Measurements from ENCODE around the gene CFAP74.
A peak's percentile ranks its signal among the peaks of the same experiment; 100 is the strongest.

Gene CFAP74

GRCh38 chr1:1929102-1929638 is 74.4 kb downstream of the CFAP74 start:
- no peak for DNase-seq (ENCODE audit: low spot score)

- DNase-seq (ENCODE audit: low spot score): no peak
Measured at GRCh38 chr1:1928231-1929101, 75.1 kb downstream of the CFAP74 start.

- no peak for DNase-seq (ENCODE audit: low spot score)
Measured at GRCh38 chr1:1927751-1928150, 75.8 kb downstream of the CFAP74 start.

- no peak for DNase-seq (ENCODE audit: low spot score)
Measured at GRCh38 chr1:1926886-1927660, 76.5 kb downstream of the CFAP74 start.

- DNase-seq (ENCODE audit: low spot score): no peak
Measured at GRCh38 chr1:1926346-1926811, 77.2 kb downstream of the CFAP74 start.

DNA sequence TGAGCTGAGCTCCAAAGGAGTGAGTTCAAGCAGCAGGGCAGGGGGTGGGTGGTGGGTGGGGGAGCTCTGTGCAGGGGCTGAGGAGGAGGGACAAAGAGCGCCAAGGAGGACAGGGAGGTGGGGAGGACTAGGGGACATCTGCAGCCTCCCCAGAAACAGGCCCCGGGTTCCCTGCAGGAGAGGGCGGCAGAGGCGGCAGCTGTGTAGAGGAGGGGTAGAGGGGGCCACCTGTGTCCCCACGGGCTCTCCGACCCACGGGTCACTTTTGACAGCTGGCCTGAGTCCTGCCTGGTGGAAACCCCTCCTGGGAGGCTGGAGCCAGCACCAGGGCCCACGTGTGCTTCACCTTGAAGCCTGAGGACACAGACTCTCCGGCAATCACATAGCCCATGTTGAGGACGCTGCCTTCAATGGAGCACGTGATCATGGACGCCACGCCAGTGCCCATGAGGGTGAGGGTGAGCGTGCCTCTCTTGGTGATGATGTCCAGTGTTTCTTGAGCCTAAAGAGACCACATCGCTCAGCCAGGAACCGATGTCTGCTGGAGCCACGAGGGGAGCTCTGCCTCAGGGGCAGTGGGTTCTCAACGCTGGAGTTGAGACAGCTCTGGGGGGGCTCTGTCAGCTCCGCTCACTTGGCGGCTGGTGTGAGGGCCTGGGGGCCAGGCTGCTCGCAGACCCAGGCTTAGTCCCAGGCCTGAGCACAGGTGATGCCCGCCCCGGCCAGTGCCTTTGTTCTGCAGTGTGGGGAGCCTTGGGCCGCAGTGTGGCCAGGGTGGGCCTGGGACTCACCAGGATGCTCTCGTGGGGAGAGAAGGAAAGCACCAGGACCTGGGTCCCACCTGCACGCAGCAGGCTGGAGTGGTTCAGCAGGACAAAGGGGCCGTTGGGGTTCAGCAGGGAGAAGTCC is 77.9 kb downstream of the CFAP74 start:
- no peak for DNase-seq (ENCODE audit: low spot score)

DNA sequence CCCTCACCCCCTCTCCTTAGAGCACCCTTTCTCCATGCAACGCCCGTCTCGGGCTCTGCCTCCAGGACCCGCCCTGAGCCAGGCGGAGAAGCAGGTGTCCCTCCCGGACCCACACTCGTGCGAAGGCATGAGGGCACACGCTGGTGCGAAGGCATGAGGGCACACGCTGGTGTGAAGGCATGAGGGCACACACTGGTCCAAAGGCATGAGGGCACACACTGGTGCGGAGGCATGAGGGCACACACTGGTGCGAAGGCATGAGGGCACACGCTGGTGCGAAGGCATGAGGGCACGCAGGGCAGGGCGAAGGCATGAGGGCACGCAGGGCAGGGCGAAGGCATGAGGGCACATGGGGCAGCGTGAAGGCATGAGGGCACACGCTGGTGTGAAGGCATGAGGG is 78.7 kb downstream of the CFAP74 start:
- no peak for DNase-seq (ENCODE audit: low spot score)

GRCh38 chr1:1924386-1924785 is 79.2 kb downstream of the CFAP74 start:
- DNase-seq (ENCODE audit: low spot score): no peak

- DNase-seq (ENCODE audit: low spot score): no peak
Measured at GRCh38 chr1:1922956-1923833, 80.4 kb downstream of the CFAP74 start.

- DNase-seq (ENCODE audit: low spot score): no peak
Measured at GRCh38 chr1:1922702-1922955, 81.0 kb downstream of the CFAP74 start.

GRCh38 chr1:1921901-1922701 is 81.5 kb downstream of the CFAP74 start:
- DNase-seq (ENCODE audit: low spot score): no peak

DNA sequence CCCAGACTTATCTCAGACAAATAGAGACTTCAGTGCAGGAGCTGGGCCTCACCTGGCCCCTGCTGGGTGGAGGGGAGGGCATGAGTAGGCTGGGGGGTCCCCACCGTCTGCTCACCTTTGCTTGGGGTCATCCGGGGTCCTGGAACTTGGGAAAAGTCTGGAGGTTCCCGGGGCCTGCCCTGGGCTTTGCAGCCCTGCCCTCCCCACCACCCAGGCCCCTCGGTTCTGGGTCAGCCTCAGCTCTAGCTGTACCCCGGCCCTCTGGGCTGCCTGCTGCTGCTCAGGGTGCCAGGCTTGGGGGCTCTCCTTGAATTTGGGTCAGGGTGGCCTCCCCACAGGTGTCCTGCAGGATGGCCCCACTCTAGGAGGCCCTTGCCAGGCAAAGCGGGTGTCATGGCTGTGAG is 82.1 kb downstream of the CFAP74 start:
- DNase-seq (ENCODE audit: low spot score): no peak

DNA sequence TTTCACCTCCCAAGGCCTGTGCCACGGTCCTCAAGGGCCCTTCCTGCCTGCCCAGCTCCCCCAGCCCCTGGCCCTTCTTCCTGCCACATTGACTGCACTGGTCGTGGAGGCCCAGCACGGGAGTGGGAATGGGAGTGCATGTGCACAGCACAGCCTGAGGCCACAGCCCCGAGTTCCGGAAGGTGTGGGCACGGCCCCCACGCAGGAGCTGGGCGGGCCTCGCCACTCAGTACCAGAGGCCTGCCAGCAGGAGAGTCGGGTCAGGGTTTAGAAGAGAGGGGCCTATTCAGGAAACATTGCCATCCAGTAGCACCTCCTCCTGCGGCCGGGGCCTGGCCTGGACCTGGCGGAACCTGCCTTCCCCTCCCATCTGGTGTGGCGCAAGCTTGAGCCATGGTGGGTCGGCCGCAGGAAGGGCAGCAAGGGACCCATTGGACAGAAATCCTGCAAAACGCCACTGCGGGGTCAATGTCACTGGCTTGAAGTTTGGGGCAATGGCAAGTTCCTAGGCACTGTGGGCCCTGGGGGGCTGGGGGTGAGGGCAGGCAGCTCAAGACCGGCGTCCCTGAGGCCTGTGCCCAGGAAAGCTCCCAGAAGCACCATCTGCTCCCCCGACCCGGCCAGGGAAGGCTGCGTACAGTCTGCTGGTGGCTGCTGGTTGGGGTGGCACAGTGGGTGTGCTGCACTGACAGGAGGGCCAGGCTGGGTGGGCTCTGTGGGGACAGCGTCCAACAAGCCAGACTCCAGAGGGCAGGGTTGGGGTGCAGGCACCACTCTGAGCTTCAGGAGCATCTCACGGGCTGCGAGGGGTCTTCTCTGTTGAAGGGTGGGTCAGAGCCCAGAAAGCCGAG is 82.8 kb downstream of the CFAP74 start:
- no peak for DNase-seq (ENCODE audit: low spot score)

GRCh38 chr1:1920057-1920607 is 83.5 kb downstream of the CFAP74 start:
- no peak for DNase-seq (ENCODE audit: low spot score)

- peak; percentile 100 for DNase-seq (ENCODE audit: low spot score)
Measured at GRCh38 chr1:1919304-1920056, 84.1 kb downstream of the CFAP74 start.

GRCh38 chr1:1918901-1919303 is 84.7 kb downstream of the CFAP74 start, which contains the start of gene TMEM52:
TSS of gene TMEM52 (minus strand) at chr1:1919279. CDS start at chr1:1919265, 14 bp downstream.
- no peak for DNase-seq (ENCODE audit: low spot score)

DNA sequence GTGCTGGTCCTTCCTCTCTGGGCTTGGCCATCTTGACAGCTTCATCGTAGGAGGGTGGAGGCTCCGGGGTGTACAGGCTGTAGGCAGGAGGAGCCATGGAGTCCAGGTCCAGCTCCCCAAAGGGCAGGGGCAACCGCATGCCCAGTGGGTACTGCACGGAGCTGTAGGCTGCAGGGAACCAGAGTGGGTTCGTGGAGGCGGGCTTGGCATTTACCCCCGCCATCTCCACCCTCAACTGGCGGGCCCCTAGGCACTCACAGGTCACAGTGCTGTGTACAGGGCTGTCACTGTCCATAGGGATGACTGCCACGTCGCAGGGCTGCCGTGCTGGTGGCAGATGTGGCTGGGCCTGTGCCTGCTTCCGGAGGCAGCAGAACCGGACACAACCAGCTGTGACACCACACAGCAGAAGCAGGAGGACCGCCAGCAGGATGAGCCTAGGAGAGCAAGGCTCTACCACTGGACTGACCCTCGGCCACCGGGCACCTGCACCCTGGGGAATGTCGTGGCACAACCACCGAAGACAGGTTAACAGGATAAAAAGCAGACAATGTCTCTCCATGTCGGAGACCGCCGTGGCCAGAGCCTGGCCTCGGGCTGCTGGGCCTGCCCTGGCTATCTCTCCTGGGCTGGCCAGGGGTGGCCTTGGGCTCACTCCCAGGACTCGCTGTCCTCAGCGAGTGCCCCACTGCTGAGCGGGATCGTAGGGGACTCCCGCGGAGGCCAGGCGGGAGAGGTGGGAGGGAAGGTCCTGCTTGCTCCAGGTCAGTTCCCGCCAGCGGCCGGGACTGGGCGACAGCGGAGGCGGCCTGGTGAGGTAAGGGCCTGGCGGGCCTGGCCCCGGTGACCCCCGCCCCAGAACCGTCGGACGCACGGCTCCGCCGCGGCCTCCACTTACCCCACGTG is 85.3 kb downstream of the CFAP74 start:
- DNase-seq (ENCODE audit: low spot score): no peak

Data from GM03348 (cell line).